Mesendoderm (in vitro differentiated cells): ENCODE data around the gene CHCHD1.
"Not testable (repeated sequence)": the region's sequence is repeated elsewhere in the genome, so short reads cannot be mapped to it uniquely, and the experiment has no call there.

Source experiments
- DNase-seq: peaks from one replicate; pipeline ENCODE4 v3.0.0; 2013
- H2AK5ac ChIP-seq: 2 replicates; pipeline ENCODE4 v1.6.1; 2013; ENCODE audit warnings: low read length, inconsistent platforms
- H2BK120ac ChIP-seq: 2 replicates; pipeline ENCODE4 v1.6.1; 2013; ENCODE audit warnings: low read depth, mild to moderate bottlenecking, low read length, moderate library complexity, mixed read lengths
- H2BK15ac ChIP-seq: replicated peaks from 2 replicates; pipeline ENCODE4 v1.6.1; 2013; ENCODE audit warnings: low read depth, mild to moderate bottlenecking, moderate library complexity
- H2BK5ac ChIP-seq: 2 replicates; pipeline ENCODE4 v1.6.1; 2013; ENCODE audit warnings: low read length, inconsistent platforms
- H3K18ac ChIP-seq: 2 replicates; pipeline ENCODE4 v1.6.1; 2013; ENCODE audit warnings: mild to moderate bottlenecking, low read length, mixed read lengths
- H3K23ac ChIP-seq: one replicate; pipeline ENCODE4 v1.6.1; 2013; ENCODE audit warnings: low read length
- H3K27ac ChIP-seq: 2 replicates; pipeline ENCODE4 v1.5.1; 2013; ENCODE audit warnings: low read depth, mild to moderate bottlenecking, inconsistent platforms, low read length, moderate library complexity
- H3K27me3 ChIP-seq: 2 replicates; pipeline ENCODE4 v1.6.1; 2013; ENCODE audit warnings: low read length, control low read depth, mild to moderate bottlenecking, inconsistent platforms; ENCODE audit not compliant: insufficient read depth, poor library complexity
- H3K36me3 ChIP-seq: 2 replicates; pipeline ENCODE4 v1.6.1; 2013; ENCODE audit warnings: low read length, inconsistent platforms; ENCODE audit not compliant: control insufficient read depth, insufficient read depth
- H3K4ac ChIP-seq: one replicate; pipeline ENCODE4 v1.6.1; 2013; ENCODE audit warnings: low read depth, mild to moderate bottlenecking, low read length, moderate library complexity
- H3K4me1 ChIP-seq: 2 replicates; pipeline ENCODE4 v1.6.1; 2013; ENCODE audit warnings: low read depth, low read length, inconsistent platforms; ENCODE audit not compliant: control insufficient read depth
- H3K4me2 ChIP-seq: 2 replicates; pipeline ENCODE4 v1.6.1; 2013; ENCODE audit warnings: low read length
- H3K4me3 ChIP-seq: 2 replicates; pipeline ENCODE4 v1.5.1; 2013; ENCODE audit warnings: mild to moderate bottlenecking, low read length
- H3K56ac ChIP-seq: one replicate; pipeline ENCODE4 v1.6.1; 2013; ENCODE audit warnings: low read length
- H3K79me1 ChIP-seq: 2 replicates; pipeline ENCODE4 v1.6.1; 2013; ENCODE audit warnings: low read length, inconsistent platforms
- H3K79me2 ChIP-seq: 2 replicates; pipeline ENCODE4 v1.6.1; 2013; ENCODE audit warnings: mild to moderate bottlenecking, low read length; ENCODE audit not compliant: control insufficient read depth, insufficient read depth
- H3K9ac ChIP-seq: 2 replicates; pipeline ENCODE4 v1.6.1; 2013; ENCODE audit warnings: low read length, inconsistent platforms
- H4K5ac ChIP-seq: one replicate; pipeline ENCODE4 v1.6.1; 2013; ENCODE audit warnings: low read length
- H4K8ac ChIP-seq: one replicate; pipeline ENCODE4 v1.6.1; 2013; ENCODE audit warnings: low read depth, mild to moderate bottlenecking, control low read depth, low read length, moderate library complexity
- WGBS: extraction: QIAGEN DNeasy Blood & Tissue Kit; methylation state at CpG from one replicate; pipeline ENCODE4 v1.1.7; 2013; ENCODE audit warnings: low lambda C conversion rate, missing lambda C conversion rate; ENCODE audit not compliant: insufficient coverage; ENCODE audit errors: extremely low coverage; 5-methylcytosine and 5-hydroxymethylcytosine counted together

The CHCHD1 gene

DNA sequence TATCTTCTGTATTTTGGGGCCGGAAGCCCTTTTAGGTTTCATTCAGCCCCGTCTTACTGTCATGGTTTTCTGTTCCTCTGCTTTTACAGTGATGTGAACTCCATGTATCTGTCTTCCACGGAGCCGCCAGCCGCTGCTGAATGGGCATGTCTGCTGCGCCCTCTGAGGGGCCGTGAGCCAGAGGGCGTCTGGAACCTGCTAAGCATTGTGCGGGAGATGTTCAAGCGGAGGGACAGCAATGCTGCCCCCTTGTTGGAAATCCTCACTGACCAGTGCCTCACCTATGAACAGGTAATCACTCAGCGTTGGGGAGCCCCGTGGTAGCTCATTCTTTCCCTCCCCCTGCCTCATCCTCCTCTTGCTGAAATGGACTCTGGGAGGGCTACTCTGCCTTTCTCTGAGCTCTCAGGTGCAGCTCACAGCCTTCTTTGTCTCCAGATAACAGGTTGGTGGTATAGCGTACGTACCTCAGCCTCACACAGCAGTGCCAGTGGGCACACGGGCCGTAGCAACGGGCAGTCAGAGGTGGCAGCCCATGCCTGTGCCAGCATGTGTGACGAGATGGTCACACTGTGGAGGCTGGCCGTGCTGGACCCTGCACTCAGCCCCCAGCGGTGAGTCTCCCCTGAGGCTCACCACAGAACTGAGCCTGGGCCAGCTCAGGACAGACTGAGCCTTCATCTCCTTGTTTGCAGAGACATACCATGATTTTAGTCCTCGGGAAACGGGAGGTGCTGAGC, 9.2 kb downstream of the CHCHD1 start:
- no peak overlapping the region for H3K4me3 ChIP-seq
- no peak overlapping the region for H3K4ac ChIP-seq
- no peak overlapping the region for H3K56ac ChIP-seq
- H3K27ac ChIP-seq, result no peak overlapping the region
- no peak overlapping the region for H3K18ac ChIP-seq
- no peak overlapping the region for H3K4me2 ChIP-seq
- H3K79me2 ChIP-seq, result no peaks in the 10 kb centered on the region
- no CpG with 5 or more reads among the region's 22 CpGs for WGBS
- H3K36me3 ChIP-seq, result peaks cover 3% of the 10 kb centered on the region
- no peak for DNase-seq
- H2BK15ac ChIP-seq, result no peak overlapping the region
- H2BK120ac ChIP-seq, result no peak overlapping the region
- H3K79me1 ChIP-seq, result peaks cover 4% of the 10 kb centered on the region
- no peak overlapping the region for H2AK5ac ChIP-seq
- H3K27me3 ChIP-seq, result no peaks in the 10 kb centered on the region
- H2BK5ac ChIP-seq, result no peak overlapping the region
- H4K5ac ChIP-seq, result no peak overlapping the region
- H3K23ac ChIP-seq, result no peak overlapping the region
- H3K9ac ChIP-seq, result no peak overlapping the region
- no peak overlapping the region for H4K8ac ChIP-seq
- H3K4me1 ChIP-seq, result peaks cover 3% of the 10 kb centered on the region

DNA sequence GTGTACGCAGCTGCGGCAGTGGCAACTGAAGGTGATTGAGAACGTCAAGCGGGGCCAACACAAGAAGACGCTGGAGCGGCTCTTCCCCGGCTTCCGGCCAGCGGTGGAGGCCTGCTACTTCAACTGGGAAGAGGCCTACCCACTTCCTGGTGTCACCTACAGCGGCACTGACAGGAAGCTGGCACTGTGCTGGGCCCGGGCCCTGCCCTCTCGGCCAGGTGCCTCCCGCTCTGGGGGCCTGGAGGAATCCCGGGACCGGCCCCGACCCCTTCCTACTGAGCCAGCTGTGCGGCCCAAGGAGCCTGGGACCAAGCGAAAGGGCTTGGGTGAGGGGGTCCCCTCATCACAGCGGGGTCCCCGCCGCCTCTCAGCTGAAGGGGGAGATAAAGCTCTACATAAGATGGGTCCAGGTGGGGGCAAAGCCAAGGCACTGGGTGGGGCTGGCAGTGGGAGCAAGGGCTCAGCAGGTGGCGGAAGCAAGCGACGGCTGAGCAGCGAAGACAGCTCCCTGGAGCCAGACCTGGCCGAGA, 10.1 kb downstream of the CHCHD1 start:
- no peak overlapping the region for H3K4ac ChIP-seq
- no peak overlapping the region for H2AK5ac ChIP-seq
- H3K18ac ChIP-seq, result no peak overlapping the region
- H3K9ac ChIP-seq, result no peak overlapping the region
- no CpG with 5 or more reads among the region's 26 CpGs for WGBS
- H4K8ac ChIP-seq, result no peak overlapping the region
- no peak overlapping the region for H2BK5ac ChIP-seq
- peaks cover 2% of the 10 kb centered on the region for H3K79me1 ChIP-seq
- no peaks in the 10 kb centered on the region for H3K27me3 ChIP-seq
- H2BK120ac ChIP-seq, result no peak overlapping the region
- no peak overlapping the region for H4K5ac ChIP-seq
- H3K27ac ChIP-seq, result no peak overlapping the region
- H3K4me3 ChIP-seq, result no peak overlapping the region
- H3K36me3 ChIP-seq, result peaks cover 4% of the 10 kb centered on the region
- H3K79me2 ChIP-seq, result no peaks in the 10 kb centered on the region
- H3K23ac ChIP-seq, result no peak overlapping the region
- no peaks in the 10 kb centered on the region for H3K4me1 ChIP-seq
- no peak overlapping the region for H3K56ac ChIP-seq
- H2BK15ac ChIP-seq, result no peak overlapping the region
- no peak for DNase-seq
- H3K4me2 ChIP-seq, result no peak overlapping the region

DNA sequence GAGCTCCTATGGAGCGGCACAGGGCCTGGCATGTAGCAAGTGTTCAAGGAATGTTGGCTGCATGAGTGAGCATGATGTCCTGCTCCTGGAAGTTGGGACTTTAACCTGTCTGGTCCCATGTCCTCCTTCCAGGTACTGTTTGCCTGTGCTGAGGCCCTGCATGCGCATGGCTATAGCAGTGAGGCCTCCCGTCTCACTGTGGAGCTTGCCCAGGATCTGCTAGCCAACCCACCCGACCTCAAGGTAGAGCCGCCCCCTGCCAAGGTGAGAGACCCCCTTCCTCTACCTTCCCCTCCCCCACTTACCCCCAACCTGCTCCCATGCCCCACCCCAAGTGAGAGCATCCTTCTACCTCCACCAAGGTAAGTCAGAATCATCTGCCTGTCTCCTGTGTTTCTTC, 11.6 kb downstream of the CHCHD1 start:
- no peaks in the 10 kb centered on the region for H3K79me1 ChIP-seq
- H3K36me3 ChIP-seq, result peaks cover 7% of the 10 kb centered on the region

DNA sequence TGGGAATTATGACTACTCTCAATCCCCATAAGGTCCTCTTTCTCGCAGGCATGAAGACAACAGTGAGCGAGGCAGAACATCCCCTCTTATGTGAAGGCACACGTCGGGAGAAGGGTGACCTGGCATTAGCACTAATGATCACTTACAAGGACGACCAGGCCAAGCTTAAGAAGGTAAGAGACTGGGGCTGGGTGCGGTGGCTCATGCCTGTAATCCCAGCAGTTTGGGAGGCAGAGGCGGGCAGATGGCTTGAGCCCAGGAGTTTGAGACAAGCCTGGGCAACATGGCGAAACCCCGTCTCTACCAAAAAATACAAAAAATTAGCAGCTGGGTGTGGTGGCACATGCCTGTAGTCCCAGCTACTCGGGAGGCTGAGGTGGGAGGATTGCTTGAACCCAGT, 13.6 kb downstream of the CHCHD1 start:
- not testable (repeated sequence) for H2BK15ac ChIP-seq, H3K27ac ChIP-seq, H3K79me2 ChIP-seq, H3K27me3 ChIP-seq, DNase-seq, H3K4me1 ChIP-seq, H2BK5ac ChIP-seq, H3K4me2 ChIP-seq, H3K4ac ChIP-seq, H2BK120ac ChIP-seq, H4K8ac ChIP-seq, H3K4me3 ChIP-seq, H3K18ac ChIP-seq, H3K23ac ChIP-seq, H3K56ac ChIP-seq, H3K9ac ChIP-seq, H2AK5ac ChIP-seq, H3K79me1 ChIP-seq, H4K5ac ChIP-seq
- peaks cover 14% of the 10 kb centered on the region for H3K36me3 ChIP-seq
- no CpG with 5 or more reads among the region's 10 CpGs for WGBS

More for the DNA sequence above, 11.6 kb downstream of the CHCHD1 start:
- Histone ChIP-seq H3K4me1 (no peaks in the 10 kb centered on the region), H3K27me3 (no peaks in the 10 kb centered on the region), H2BK5ac (no peak overlapping the region), H3K23ac (no peak overlapping the region), H3K18ac (no peak overlapping the region), H2AK5ac (no peak overlapping the region), H4K5ac (no peak overlapping the region), H2BK120ac (no peak overlapping the region), H2BK15ac (no peak overlapping the region), H3K9ac (no peak overlapping the region), H3K4me2 (no peak overlapping the region), H4K8ac (no peak overlapping the region), H3K4ac (no peak overlapping the region), H3K4me3 (no peak overlapping the region), H3K79me2 (no peaks in the 10 kb centered on the region), H3K56ac (no peak overlapping the region), H3K27ac (no peak overlapping the region)
- no peak for DNase-seq
- WGBS, result no CpG with 5 or more reads among the region's 5 CpGs

DNA sequence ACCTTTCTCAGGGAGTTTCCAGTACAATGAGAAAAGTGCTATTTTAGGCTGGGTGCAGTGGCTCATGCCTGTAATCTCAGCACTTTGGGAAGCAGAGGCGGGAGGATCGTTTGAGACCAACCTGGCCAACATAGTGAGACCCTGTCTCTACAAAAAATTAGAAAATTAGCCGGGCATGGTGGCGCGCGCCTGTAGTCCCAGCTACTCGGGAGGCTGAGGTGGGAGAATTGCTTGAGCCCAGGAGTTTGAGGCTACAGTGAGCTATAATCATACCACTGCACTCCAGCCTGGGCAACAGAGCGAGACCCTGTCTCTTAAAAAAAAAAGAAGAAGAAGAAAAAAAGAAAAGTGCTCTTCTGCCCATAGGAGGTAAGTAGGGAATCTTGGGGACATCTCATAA, 14.2 kb downstream of the CHCHD1 start:
- no CpG with 5 or more reads among the region's 8 CpGs for WGBS
- not testable (repeated sequence) for H3K79me2 ChIP-seq, H2AK5ac ChIP-seq

DNA sequence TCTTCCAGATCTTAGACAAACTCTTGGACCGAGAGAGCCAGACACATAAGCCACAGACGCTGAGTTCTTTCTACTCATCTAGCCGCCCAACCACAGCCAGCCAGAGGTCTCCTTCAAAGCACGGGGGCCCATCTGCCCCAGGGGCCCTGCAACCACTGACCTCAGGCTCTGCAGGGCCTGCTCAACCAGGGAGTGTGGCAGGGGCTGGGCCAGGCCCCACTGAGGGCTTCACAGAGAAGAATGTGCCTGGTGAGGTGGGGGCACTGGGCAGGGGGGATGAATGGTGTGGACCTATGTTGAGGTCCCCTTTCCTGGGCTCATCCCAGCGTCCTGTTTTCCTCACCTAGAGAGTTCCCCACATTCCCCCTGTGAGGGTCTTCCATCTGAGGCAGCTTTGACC, 14.9 kb downstream of the CHCHD1 start:
- no CpG with 5 or more reads among the region's 5 CpGs for WGBS
- no peak overlapping the region for H4K8ac ChIP-seq
- H3K36me3 ChIP-seq, result peaks cover 17% of the 10 kb centered on the region

More for the DNA sequence above, 14.2 kb downstream of the CHCHD1 start:
- H3K23ac ChIP-seq, H2BK15ac ChIP-seq, H4K5ac ChIP-seq, H3K27ac ChIP-seq, H3K4me2 ChIP-seq, H3K4ac ChIP-seq, H3K27me3 ChIP-seq, H2BK120ac ChIP-seq, H2BK5ac ChIP-seq, H4K8ac ChIP-seq, H3K9ac ChIP-seq, H3K56ac ChIP-seq, DNase-seq, H3K18ac ChIP-seq, H3K4me1 ChIP-seq, H3K79me1 ChIP-seq, H3K4me3 ChIP-seq: not testable (repeated sequence)
- peaks cover 15% of the 10 kb centered on the region for H3K36me3 ChIP-seq

More for the DNA sequence above, 14.9 kb downstream of the CHCHD1 start:
- H3K27ac ChIP-seq, result no peak overlapping the region
- H3K4ac ChIP-seq, result no peak overlapping the region
- H3K79me1 ChIP-seq, result no peaks in the 10 kb centered on the region
- H3K4me3 ChIP-seq, result no peak overlapping the region
- H2BK120ac ChIP-seq, result no peak overlapping the region
- no peak overlapping the region for H2BK5ac ChIP-seq
- H3K27me3 ChIP-seq, result no peaks in the 10 kb centered on the region
- no peak overlapping the region for H2AK5ac ChIP-seq
- DNase-seq, result no peak
- no peak overlapping the region for H3K18ac ChIP-seq
- H3K9ac ChIP-seq, result no peak overlapping the region
- H4K5ac ChIP-seq, result no peak overlapping the region
- H2BK15ac ChIP-seq, result no peak overlapping the region
- no peaks in the 10 kb centered on the region for H3K79me2 ChIP-seq
- no peak overlapping the region for H3K4me2 ChIP-seq
- H3K4me1 ChIP-seq, result no peaks in the 10 kb centered on the region
- H3K56ac ChIP-seq, result no peak overlapping the region
- no peak overlapping the region for H3K23ac ChIP-seq
